HL-60 (cell line): ENCODE results near the gene ZNF575.

Source experiments
- CTCF ChIP-seq: IDR thresholded peaks from one replicate; pipeline ENCODE4 v1.5.1; 2011; ENCODE audit warnings: low read length, control low read depth, inconsistent platforms; ENCODE audit not compliant: insufficient read depth
- POLR2AphosphoS5 ChIP-seq: IDR thresholded peaks from 2 replicates; pipeline ENCODE4 v1.6.1; 2012; ENCODE audit warnings: low read depth
- REST ChIP-seq: IDR thresholded peaks from 2 replicates; pipeline ENCODE4 v1.6.1; 2012; ENCODE audit warnings: low read depth; ENCODE audit not compliant: insufficient replicate concordance
- SPI1 ChIP-seq: IDR thresholded peaks from 2 replicates; pipeline ENCODE4 v1.6.1; 2012; ENCODE audit warnings: low read depth, mild to moderate bottlenecking, borderline replicate concordance

- TF ChIP-seq CTCF = no peak
- no peak for TF ChIP-seq REST
- no peak for TF ChIP-seq POLR2AphosphoS5
- no peak for TF ChIP-seq SPI1
Measured at GRCh38 chr19:43501661-43502418, 31.1 kb upstream of the ZNF575 start.
